DLD1 (cell line): Measurements from ENCODE around the gene S100A4.

ENCODE experiments used
- in situ Hi-C: cut with HindIII; loops from 2 replicates; pipeline ENCODE4 v1.10.0; 2017; ENCODE audit warnings: low sequenced_read_pairs

Gene S100A4

DNA sequence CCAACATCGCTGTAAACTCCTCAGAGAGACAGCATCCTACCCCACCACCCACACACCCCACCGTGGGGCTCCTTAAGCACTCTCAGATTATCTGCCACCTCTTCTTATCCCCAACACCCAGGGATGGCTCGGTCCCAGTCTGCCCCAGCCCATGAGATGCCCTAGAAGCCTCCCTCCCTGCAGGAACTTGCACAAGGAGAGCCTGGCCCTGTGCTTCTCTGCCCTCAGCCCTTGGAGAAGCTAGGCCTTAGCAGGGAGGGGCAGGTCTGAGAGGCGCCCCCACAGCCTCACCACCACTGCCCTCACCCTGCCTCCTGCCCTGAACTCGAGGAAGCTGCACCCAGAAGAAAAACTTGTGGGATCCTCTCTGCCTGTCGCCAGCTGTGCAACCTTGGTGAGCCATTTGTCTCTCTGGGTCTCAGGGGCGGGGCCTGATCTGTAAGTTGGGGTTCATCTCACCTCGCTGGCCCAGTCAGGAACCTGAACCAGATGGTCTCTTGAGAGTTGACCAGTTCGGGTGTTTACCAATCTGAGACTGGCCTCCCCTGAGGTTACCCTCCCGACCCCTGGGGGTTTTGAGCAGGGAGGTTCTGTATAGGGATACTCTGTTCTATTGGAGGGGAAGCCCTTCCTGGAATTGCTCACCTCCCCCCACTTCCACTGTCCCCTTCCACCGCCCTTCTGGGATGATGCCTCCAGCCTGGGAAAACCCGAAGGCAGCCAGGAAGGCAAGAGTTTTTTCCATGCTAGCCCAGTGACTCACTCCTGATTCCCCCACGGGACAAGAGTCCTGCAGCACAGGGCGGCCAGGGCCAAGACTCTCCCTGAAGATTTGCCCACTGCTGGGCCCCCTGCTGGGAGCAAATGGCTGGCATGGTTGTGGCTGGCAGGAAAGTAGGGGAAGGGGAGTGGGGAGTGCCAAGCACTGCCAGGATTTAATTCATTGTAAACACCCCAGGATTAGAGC is 3.4 kb upstream of the S100A4 start, which contains the start of gene S100A3:
Gene S100A3, minus strand, starts transcription at position 537 of the 967 bp plus-strand sequence. CDS start 773 bp downstream, outside the sequence.
- in situ Hi-C loops = no loop called here

DNA sequence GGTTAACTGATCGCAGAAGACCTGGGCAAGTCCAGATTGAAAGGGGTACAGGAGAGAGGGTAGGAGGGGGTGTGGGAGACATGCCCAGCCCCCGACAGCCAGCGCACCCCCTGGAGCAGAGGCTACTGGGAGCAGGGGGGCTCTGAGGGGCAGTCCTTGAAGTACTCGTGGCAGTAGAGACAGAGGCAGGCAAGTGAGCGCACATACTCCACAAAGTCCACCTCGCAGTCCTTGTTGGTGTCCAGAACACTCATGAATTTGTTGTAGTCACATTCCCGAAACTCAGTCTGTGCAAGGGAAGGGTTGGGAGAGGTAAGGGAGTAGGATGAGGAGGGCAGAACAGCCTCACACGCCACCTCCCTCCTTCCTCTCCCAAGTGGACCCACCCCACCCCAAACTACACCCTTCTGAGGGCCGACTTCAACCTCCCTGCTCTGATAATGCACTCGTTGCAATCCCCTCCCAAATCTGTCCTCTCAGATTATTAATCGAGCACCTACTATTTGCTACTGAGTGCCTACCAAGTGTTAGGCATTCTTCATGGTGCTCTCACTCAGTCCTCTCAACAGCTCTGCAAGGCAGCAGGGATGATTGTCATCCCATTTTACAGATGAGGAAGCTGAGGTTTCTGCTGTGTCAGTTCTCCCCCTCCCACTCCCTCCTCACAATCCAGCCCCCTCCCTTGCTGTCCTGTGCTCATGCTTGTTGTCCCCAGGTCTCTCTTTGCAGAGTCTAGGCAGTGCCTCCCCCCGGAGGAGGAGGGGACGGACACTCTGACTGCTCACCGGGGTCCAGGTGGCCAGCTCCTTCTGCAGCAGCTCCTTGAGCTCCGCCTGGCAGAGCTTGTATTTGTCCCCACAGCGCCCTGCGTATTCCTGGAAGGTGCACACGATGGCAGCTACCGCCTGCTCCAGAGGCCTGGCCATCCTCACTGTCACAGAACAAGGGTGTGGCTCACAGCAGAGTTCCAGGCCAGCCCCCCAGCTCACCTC is 2.2 kb upstream of the S100A4 start:
- in situ Hi-C loops = no loop called here

DNA sequence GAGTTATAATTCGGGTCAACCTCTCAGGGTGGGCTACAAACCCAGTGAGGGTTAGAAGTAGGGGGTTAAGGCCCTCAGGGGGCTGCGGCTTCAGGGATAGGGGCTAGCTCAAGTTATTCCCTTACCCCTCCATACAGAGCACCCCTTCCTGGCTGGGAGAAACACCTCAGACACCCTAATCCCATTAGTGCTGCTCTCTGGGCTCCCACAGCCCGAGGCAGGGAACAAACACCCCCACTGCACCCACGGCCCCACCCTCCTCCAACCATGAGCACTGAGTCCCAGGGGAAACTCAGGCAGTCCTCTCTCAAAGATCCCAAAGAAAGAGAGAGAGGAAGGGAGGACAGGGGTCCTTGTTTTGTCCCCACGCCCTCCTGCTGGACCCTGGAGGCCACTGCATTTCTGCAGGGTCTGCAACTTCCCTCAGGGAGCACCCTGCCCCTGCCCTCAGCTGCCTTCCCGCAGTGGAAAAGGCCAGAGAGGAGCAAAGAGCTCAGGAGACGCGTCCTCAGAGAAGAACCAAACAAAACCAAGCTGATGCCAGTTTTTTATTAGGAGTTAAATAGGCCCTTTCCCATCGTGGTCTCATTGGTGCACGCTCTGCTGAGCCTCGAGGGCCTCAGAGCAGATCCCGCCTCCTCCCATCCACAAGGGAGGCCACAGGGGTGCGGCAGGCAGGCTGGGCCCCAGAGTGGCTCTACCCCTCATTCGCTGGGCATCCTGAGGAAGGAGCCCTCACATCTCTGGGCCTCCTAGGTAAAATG is 1.4 kb upstream of the S100A4 start:
- in situ Hi-C loops = no loop called here

DNA sequence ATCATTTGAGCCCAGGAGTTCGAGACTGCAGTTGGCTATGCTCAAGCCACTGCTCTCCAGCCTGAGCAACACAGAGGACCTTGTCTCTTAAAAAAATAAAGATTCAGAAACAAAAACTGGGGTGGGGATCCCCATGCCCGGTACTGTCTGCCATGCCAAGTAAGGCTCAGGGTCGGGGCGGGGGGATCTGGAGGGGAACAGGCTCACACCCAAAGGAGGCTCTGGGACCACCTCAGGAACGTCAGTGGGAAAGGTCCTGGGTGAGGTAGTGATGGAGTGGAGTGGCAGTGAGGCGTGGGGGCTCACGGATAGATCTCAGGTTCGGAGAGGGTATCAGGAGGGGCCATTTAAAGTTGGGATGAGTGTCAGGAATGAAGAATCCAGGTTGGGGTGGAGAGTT is 765 bp upstream of the S100A4 start:
- in situ Hi-C loops = no loop called here

DNA sequence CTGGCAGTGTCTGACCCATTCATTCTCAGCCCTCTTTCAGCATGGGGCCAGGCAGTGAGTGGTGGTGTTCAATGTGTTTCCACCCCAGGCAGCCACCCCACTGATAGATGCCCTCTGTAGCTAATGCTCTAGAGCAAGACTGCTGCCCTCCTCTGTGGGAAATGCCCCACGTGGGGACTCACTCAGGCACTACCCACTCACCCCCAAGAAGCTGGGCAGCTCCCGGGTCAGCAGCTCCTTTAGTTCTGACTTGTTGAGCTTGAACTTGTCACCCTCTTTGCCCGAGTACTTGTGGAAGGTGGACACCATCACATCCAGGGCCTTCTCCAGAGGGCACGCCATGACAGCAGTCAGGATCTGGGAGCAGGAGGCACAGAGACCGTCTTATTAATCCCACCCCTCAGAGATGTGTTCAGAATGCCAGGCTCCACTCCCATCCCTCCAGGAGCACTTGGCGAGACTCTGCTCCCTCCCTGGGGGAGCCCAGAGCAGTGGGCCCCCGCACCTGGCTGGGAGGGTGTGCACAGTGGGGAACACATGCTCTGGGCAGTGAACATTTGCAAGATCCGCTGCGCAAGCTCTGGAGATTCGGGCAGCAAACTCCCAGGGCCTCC is 1.0 kb downstream of the S100A4 start:
- in situ Hi-C loops = no loop called here

DNA sequence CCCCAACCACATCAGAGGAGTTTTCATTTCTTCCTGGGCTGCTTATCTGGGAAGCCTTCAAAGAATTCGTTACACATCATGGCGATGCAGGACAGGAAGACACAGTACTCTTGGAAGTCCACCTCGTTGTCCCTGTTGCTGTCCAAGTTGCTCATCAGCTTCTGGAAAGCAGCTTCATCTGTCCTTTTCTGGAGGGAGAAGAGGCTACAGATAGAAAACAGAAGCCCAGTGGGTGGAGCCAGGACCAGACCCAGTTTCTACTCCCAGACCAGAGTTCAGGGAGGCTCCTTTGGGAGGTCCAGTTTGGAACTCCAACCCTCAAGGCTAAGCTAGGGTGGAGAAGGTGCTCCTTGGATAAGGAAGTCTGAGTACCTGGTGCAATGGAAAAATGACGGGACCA is 1.9 kb downstream of the S100A4 start:
- in situ Hi-C loops = no loop called here

DNA sequence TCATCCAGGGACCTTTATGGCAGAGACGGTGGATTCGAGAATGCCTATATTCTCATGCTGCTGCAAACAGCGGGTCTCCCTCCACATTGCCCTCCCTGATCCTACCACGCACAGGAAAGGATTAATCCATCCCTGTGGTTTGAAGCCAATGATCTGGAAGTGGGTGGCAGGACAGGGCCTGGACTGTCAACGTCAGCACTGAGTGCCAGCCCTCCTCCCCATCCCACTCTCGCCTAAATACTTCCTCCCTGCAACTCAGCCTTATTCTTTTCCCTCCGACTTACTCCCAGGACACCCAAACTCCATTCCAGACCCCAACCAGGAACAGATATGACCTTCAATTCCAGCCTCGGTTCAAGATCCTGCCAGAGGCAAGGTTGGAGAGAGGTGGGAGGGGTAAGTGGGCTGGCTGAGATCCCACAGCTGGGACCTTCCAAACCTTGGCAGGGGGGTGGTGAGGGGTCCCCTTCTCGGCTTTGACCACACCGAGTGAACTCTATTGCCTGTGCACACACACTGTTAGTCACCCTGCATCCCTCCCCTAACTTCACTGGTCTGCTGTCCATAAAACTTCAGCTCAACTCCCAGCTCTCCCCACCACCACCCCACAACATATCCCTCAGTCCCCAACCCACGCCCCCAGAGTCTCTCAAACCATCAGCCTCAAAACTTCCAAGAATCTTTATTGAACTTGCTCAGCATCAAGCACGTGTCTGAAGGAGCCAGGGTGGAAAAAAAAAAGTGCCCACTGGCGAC is 2.5 kb downstream of the S100A4 start:
- in situ Hi-C loops = no loop called here

DNA sequence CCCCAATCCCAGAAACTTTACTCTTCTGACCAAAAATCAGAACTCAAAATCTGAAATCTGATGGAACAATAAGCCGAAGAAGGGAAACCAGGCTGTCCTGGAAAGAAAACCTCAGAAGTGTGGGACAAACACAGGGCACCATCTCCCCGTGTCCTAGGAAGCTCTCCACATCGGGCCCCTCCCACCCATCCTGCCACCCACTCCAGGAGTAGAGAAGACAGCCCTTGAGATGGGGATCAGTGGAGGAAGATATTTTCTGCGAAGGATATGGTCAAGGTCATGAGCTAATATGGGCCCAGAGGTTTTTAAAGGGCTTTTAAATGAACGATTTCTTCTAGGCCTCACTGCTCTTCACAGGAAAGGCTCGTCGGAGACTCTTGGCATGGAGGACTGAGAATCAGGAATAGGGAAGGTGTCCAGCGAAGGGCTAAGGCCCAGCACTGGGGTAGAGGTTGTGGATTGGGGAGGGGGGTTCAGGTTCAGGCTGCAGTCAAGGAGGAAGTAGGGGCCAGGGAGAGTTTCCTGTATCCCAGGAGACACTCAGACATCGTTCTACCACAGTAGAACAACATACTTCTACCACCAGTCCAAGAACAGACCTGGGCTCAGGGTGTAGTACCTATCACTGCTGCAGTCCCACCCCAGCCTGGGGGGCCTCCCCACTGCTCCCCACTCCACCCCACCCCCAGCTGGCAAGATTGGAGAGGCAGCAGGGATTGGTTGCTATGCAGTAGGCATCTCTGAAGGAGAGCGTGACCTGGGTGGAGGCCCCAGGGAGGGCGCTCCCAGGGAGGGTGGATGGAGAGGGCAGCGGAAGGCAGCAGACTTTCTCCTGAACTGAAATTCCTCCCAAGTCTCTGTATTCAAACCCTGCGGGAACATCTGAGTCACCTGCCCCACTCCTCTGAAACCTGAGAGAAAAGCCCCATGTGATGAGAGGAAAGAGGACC is 3.7 kb downstream of the S100A4 start:
- in situ Hi-C loops = no loop called here

DNA sequence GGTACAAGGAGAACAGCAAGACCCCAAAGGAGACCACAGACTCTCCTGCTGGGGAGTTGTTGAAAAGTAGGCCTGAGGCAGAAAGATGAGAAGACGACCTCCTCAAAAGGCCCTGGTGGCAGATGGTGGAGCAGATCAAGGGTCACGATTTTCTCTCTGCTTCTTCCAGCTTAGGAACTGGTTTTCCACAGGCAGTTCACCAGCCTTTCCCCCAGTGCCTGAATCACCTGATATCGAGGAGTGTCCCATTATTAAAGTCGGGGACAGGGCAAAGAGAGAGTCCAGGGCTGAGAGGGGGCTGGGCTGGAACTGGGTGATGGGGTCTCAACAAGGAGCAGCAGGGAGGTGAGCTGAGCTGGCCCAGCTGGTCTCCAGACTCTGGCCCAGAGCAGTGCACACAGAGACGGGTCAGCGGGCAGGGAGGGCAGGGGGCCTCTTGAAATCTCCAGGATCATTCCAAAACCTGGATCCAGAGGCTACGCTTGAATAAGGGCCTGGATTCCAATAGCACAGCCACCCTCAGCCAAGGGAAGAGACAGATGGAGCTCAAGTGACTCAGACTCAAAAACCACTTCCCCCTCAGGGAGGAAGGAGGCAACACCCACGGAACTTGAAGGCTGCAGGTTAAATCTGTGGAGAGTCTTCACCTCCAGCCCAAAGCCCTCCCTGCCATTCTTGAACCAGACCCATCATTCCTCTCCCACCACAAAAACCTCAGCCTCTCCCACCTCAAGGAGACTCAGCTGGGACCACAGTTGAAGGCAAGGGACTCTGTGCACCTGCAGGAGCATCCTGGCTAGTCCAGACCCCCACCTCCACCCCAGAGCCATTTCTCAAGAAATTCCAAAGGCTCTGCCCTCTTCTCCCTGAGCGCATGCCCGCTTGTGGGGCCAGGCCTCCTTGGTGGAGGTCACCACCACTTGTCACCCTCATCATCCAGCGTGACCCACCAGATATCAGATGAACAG is 4.9 kb downstream of the S100A4 start, which contains the start of gene S100A5:
Gene S100A5, minus strand, starts transcription at position 541 of the 968 bp plus-strand sequence. CDS start 743 bp downstream, outside the sequence.
- in situ Hi-C loops = no loop called here

DNA sequence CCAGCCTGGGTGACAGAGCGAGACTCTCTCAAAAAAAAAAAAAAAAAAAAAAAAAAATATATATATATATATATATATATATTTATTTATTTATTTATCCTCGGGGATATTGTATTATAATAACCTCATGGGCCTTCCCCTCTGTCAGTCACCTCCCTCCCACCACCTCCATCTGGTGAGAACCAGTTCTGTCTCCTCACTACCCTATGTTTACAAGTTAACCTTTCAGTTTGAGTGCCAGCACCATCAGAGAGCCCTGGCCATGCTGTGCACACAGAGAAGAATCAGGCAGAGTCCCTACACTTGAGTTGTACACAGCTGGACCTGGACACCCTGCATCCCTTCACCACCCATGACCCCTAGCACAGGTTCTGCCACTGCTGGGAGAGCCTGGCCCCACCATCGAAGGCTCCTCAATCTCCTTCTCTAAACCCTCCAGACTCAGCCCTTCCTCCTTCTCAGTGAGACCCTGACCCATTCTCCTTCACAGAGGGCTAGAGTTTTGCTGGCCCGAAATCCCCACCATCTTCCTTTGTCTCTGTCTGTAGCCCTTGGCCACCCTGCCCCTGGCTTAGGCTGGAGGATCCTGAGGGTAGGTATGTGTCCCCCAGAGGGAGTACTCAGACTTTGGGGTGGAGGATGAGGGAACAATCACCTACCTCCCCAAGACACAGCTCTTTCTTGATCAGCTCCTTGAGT is 6.1 kb downstream of the S100A4 start:
- in situ Hi-C loops = no loop called here

DNA sequence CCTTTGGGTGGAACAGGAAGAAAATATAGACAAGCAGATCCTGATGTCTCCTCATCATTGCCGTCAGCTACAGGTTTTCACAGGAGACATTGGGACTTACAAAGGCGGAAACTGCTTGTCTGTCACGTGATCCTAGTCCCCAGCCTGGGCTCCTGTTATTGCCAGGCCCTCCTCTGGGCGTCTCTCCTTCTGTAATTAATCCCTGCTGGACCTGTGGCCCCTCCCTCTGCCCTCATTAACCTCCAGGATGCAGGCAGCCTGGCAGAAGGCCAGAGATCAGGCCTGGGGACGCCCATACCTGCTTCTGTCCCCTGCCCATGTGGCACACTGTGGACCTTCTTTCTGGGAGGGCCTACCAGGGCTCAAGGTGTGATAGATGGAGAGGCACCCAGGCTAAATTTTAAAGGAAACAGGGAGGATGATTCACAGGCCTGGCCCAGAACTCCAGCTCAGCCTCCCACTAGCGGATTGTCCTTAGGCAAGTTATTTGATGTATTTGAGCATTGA is 7.2 kb downstream of the S100A4 start:
- in situ Hi-C loops = no loop called here

DNA sequence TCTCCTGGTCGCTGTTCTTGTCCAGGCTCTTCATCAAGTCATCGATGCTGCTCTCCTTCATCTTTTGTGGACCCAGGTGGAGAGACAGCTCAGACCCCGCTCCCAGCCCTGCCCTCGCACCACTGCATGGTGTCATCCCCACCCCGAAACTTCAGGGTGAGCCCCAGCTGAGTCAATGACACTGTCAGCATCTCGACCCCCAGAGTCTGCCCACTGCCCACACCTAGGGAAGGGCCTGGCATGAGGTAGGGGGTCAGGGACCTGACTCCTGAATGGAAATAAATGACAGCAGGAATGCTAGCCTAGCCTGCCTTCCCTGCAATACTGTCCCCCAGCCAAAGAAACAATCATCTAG is 8.3 kb downstream of the S100A4 start:
- in situ Hi-C loops = no loop called here

DNA sequence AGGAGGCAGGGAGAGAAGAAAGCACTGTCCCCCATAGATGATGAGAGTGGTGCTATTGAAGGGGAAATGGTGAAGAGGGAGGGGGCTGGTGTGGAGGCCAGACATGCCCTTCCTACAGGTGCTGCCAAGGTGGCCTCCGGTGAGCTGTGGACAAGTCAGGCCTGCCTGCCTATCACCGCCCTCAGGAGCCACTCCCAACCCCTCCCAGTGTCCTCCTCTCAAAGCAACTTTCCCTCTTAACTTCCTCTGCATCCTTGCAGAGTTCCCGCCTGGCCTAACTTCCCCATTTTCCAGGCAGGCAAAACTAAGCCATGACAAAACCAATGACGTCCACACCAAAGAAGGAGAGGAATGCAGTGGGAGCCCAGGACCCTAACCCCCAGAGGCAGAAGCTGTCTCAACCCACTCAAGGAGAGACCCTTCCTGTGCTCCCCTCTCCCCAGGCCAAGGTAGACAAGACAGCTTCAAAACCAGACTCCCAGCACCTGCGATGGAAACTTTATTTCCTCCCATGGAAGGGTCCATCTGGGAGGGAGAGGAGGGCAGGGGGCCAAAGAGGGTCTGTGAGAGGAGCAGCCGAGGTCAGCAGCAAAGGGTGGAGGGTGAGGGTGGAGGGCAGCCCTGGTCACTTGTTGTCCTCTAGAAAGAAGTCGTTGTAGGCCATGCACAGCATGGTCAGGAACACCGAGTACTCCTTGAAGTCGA is 8.8 kb downstream of the S100A4 start:
- in situ Hi-C loops = no loop called here

DNA sequence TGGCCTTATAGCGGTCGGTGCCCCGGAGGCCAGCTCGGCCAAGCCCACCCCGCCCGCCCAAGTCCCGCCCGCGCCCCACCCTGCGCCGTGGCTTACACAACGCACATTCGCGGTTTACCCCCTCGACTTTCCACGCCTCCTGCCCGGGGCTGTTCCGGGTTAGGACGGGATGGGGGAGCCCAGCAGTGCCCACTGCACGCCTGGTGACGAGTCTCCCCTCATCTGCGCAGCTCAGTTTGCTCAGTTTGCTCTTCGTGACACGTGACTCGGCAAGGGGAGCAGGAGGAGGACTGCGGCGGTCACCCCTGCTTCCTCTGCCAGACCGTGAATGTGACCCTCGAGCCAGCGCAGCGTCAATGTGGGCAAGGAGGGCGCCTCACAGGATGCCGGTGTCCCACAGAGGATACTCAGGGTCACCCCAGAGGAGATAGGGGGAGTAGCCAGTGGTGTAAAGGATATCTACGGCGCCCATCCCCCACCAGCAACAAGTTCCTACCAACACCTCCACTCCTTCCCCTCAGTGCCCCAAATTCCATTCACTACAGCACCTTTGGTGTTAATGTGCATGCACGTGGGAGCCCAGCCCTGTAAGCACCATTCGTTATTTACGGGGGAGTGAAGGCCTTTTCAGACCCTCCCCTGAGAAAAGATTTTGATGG is 9.5 kb downstream of the S100A4 start:
- in situ Hi-C loops = no loop called here
